Mesendoderm (in vitro differentiated cells): ENCODE results near the gene ANKRD44.
"Not testable (repeated sequence)": the region's sequence is repeated elsewhere in the genome, so short reads cannot be mapped to it uniquely, and the experiment has no call there.

Experiments used
- DNase-seq: peaks from one replicate; pipeline ENCODE4 v3.0.0; 2013
- H2AK5ac ChIP-seq: 2 replicates; pipeline ENCODE4 v1.6.1; 2013; ENCODE audit warnings: low read length, inconsistent platforms
- H2BK120ac ChIP-seq: 2 replicates; pipeline ENCODE4 v1.6.1; 2013; ENCODE audit warnings: low read depth, mild to moderate bottlenecking, low read length, moderate library complexity, mixed read lengths
- H2BK15ac ChIP-seq: replicated peaks from 2 replicates; pipeline ENCODE4 v1.6.1; 2013; ENCODE audit warnings: low read depth, mild to moderate bottlenecking, moderate library complexity
- H2BK5ac ChIP-seq: 2 replicates; pipeline ENCODE4 v1.6.1; 2013; ENCODE audit warnings: low read length, inconsistent platforms
- H3K18ac ChIP-seq: 2 replicates; pipeline ENCODE4 v1.6.1; 2013; ENCODE audit warnings: mild to moderate bottlenecking, low read length, mixed read lengths
- H3K23ac ChIP-seq: one replicate; pipeline ENCODE4 v1.6.1; 2013; ENCODE audit warnings: low read length
- H3K27ac ChIP-seq: 2 replicates; pipeline ENCODE4 v1.5.1; 2013; ENCODE audit warnings: low read depth, mild to moderate bottlenecking, inconsistent platforms, low read length, moderate library complexity
- H3K27me3 ChIP-seq: 2 replicates; pipeline ENCODE4 v1.6.1; 2013; ENCODE audit warnings: low read length, control low read depth, mild to moderate bottlenecking, inconsistent platforms; ENCODE audit not compliant: insufficient read depth, poor library complexity
- H3K36me3 ChIP-seq: 2 replicates; pipeline ENCODE4 v1.6.1; 2013; ENCODE audit warnings: low read length, inconsistent platforms; ENCODE audit not compliant: control insufficient read depth, insufficient read depth
- H3K4ac ChIP-seq: one replicate; pipeline ENCODE4 v1.6.1; 2013; ENCODE audit warnings: low read depth, mild to moderate bottlenecking, low read length, moderate library complexity
- H3K4me1 ChIP-seq: 2 replicates; pipeline ENCODE4 v1.6.1; 2013; ENCODE audit warnings: low read depth, low read length, inconsistent platforms; ENCODE audit not compliant: control insufficient read depth
- H3K4me2 ChIP-seq: 2 replicates; pipeline ENCODE4 v1.6.1; 2013; ENCODE audit warnings: low read length
- H3K4me3 ChIP-seq: 2 replicates; pipeline ENCODE4 v1.5.1; 2013; ENCODE audit warnings: mild to moderate bottlenecking, low read length
- H3K56ac ChIP-seq: one replicate; pipeline ENCODE4 v1.6.1; 2013; ENCODE audit warnings: low read length
- H3K79me1 ChIP-seq: 2 replicates; pipeline ENCODE4 v1.6.1; 2013; ENCODE audit warnings: low read length, inconsistent platforms
- H3K79me2 ChIP-seq: 2 replicates; pipeline ENCODE4 v1.6.1; 2013; ENCODE audit warnings: mild to moderate bottlenecking, low read length; ENCODE audit not compliant: control insufficient read depth, insufficient read depth
- H3K9ac ChIP-seq: 2 replicates; pipeline ENCODE4 v1.6.1; 2013; ENCODE audit warnings: low read length, inconsistent platforms
- H4K5ac ChIP-seq: one replicate; pipeline ENCODE4 v1.6.1; 2013; ENCODE audit warnings: low read length
- H4K8ac ChIP-seq: one replicate; pipeline ENCODE4 v1.6.1; 2013; ENCODE audit warnings: low read depth, mild to moderate bottlenecking, control low read depth, low read length, moderate library complexity
- WGBS: extraction: QIAGEN DNeasy Blood & Tissue Kit; methylation state at CpG from one replicate; pipeline ENCODE4 v1.1.7; 2013; ENCODE audit warnings: low lambda C conversion rate, missing lambda C conversion rate; ENCODE audit not compliant: insufficient coverage; ENCODE audit errors: extremely low coverage; 5-methylcytosine and 5-hydroxymethylcytosine counted together

Gene ANKRD44

GRCh38 chr2:197069958-197070357 lies 240.6 kb downstream of the ANKRD44 start:
- Histone ChIP-seq H3K4me2 (no peak overlapping the region), H3K4me1 (no peaks in the 10 kb centered on the region), H3K9ac (no peak overlapping the region), H2AK5ac (no peak overlapping the region), H4K5ac (no peak overlapping the region), H2BK5ac (no peak overlapping the region), H3K23ac (no peak overlapping the region), H3K27ac (no peak overlapping the region), H3K36me3 (no peaks in the 10 kb centered on the region), H3K27me3 (no peaks in the 10 kb centered on the region), H2BK120ac (no peak overlapping the region), H3K18ac (no peak overlapping the region), H4K8ac (no peak overlapping the region), H3K4me3 (no peak overlapping the region), H2BK15ac (no peak overlapping the region), H3K4ac (no peak overlapping the region), H3K79me2 (no peaks in the 10 kb centered on the region), H3K79me1 (no peaks in the 10 kb centered on the region), H3K56ac (no peak overlapping the region)
- no CpG with 5 or more reads among the region's 2 CpGs for WGBS
- DNase-seq: no peak

GRCh38 chr2:197062574-197062973 lies 248.0 kb downstream of the ANKRD44 start:
- H3K27ac ChIP-seq, H3K36me3 ChIP-seq, H3K4ac ChIP-seq, H4K8ac ChIP-seq, H3K9ac ChIP-seq, H3K79me1 ChIP-seq, H4K5ac ChIP-seq, H3K4me1 ChIP-seq, H3K18ac ChIP-seq, DNase-seq, H3K4me2 ChIP-seq, H3K27me3 ChIP-seq, H2BK15ac ChIP-seq, H2AK5ac ChIP-seq, H3K79me2 ChIP-seq, H2BK120ac ChIP-seq, H3K4me3 ChIP-seq, H3K23ac ChIP-seq, H3K56ac ChIP-seq, H2BK5ac ChIP-seq: not testable (repeated sequence)
- WGBS: no CpG with 5 or more reads among the region's 3 CpGs

- DNase-seq: no peak
- Histone ChIP-seq H4K8ac (no peak overlapping the region), H3K4me1 (no peaks in the 10 kb centered on the region), H3K79me2 (no peaks in the 10 kb centered on the region), H2BK120ac (no peak overlapping the region), H4K5ac (no peak overlapping the region), H2BK15ac (no peak overlapping the region), H3K27ac (no peak overlapping the region), H3K9ac (no peak overlapping the region), H3K79me1 (no peaks in the 10 kb centered on the region), H2AK5ac (no peak overlapping the region), H3K4me3 (no peak overlapping the region), H3K56ac (no peak overlapping the region), H3K4me2 (no peak overlapping the region), H3K18ac (no peak overlapping the region), H2BK5ac (no peak overlapping the region), H3K4ac (no peak overlapping the region), H3K36me3 (no peaks in the 10 kb centered on the region), H3K23ac (no peak overlapping the region), H3K27me3 (no peaks in the 10 kb centered on the region)
- WGBS: no CpG with 5 or more reads among the region's 1 CpG
Measured at GRCh38 chr2:197059477-197059876, 251.1 kb downstream of the ANKRD44 start.

GRCh38 chr2:197058777-197059300 lies 251.7 kb downstream of the ANKRD44 start:
- no peak overlapping the region for H4K5ac ChIP-seq
- no peak overlapping the region for H2BK15ac ChIP-seq
- H3K27me3 ChIP-seq: no peaks in the 10 kb centered on the region
- H3K4me1 ChIP-seq: no peaks in the 10 kb centered on the region
- H3K79me2 ChIP-seq: no peaks in the 10 kb centered on the region
- no peak for DNase-seq
- no peak overlapping the region for H3K9ac ChIP-seq
- no peak overlapping the region for H2BK5ac ChIP-seq
- H2AK5ac ChIP-seq: no peak overlapping the region
- no peak overlapping the region for H3K4me3 ChIP-seq
- no peak overlapping the region for H3K27ac ChIP-seq
- no peak overlapping the region for H3K4me2 ChIP-seq
- H3K18ac ChIP-seq: no peak overlapping the region
- H3K4ac ChIP-seq: no peak overlapping the region
- H3K79me1 ChIP-seq: no peaks in the 10 kb centered on the region
- H4K8ac ChIP-seq: no peak overlapping the region
- no peak overlapping the region for H3K56ac ChIP-seq
- no peak overlapping the region for H3K23ac ChIP-seq
- no peak overlapping the region for H2BK120ac ChIP-seq
- no peaks in the 10 kb centered on the region for H3K36me3 ChIP-seq
- no CpG with 5 or more reads among the region's 1 CpG for WGBS

DNA sequence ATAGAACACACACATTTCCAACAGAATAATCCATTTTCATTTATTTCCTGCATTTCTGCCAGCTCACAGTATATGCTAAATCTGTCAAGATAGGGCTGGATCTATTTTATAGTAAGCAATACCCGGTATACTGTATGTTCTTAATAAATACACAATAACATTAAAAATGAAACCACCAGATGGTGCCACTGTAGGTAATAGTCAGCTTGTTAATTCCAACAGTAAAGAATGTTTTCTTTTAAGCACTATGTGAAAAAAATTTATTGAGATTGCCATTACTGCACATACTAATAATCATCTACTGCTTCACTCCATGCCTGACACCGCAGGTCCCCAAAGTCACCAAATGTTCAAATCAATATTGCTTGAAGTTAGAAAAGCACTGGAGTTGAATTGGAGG lies 252.6 kb downstream of the ANKRD44 start:
- Histone ChIP-seq H3K9ac (no peak overlapping the region), H3K27ac (no peak overlapping the region), H2BK120ac (no peak overlapping the region), H3K79me2 (no peaks in the 10 kb centered on the region), H2BK5ac (no peak overlapping the region), H3K4me3 (no peak overlapping the region), H3K23ac (no peak overlapping the region), H3K27me3 (no peaks in the 10 kb centered on the region), H2BK15ac (no peak overlapping the region), H3K4ac (no peak overlapping the region), H3K18ac (no peak overlapping the region), H3K4me2 (no peak overlapping the region), H4K5ac (no peak overlapping the region), H3K56ac (no peak overlapping the region), H3K79me1 (no peaks in the 10 kb centered on the region), H3K4me1 (no peaks in the 10 kb centered on the region), H4K8ac (no peak overlapping the region), H3K36me3 (no peaks in the 10 kb centered on the region), H2AK5ac (no peak overlapping the region)
- no peak for DNase-seq
- no CpG with 5 or more reads among the region's 2 CpGs for WGBS

DNA sequence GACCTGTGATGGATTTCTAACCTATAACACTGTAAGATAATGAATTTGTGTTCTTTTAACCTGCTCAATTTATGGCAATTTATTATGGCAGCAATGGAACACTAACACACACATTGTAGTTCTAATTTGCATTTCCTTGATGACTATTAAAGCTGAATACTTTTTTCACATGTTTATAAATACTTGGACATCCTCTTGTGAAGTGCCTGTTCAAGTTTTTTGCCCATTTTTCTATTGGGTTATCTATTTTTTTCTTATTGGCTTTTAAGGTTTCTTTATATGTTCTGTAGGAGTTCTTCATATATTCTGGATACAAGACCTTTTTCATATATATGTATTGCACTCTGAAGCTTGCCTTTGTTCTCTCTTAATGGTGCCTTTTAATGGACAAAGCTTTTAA lies 255.5 kb downstream of the ANKRD44 start:
- Histone ChIP-seq H2BK15ac (no peak overlapping the region), H3K79me2 (no peaks in the 10 kb centered on the region), H3K18ac (no peak overlapping the region), H3K4me2 (no peak overlapping the region), H3K36me3 (no peaks in the 10 kb centered on the region), H3K27me3 (no peaks in the 10 kb centered on the region), H3K79me1 (no peaks in the 10 kb centered on the region), H3K27ac (no peak overlapping the region), H3K4ac (no peak overlapping the region), H3K9ac (no peak overlapping the region), H4K8ac (no peak overlapping the region), H2BK5ac (no peak overlapping the region), H3K23ac (no peak overlapping the region), H3K56ac (no peak overlapping the region), H3K4me1 (no peaks in the 10 kb centered on the region), H2BK120ac (no peak overlapping the region), H3K4me3 (no peak overlapping the region), H2AK5ac (no peak overlapping the region), H4K5ac (no peak overlapping the region)
- DNase-seq: no peak
